Measurements from ENCODE around the gene PRPF40B.
"Not testable (repeated sequence)": the region's sequence is repeated elsewhere in the genome, so short reads cannot be mapped to it uniquely, and the experiment has no call there.

The PRPF40B gene

DNA sequence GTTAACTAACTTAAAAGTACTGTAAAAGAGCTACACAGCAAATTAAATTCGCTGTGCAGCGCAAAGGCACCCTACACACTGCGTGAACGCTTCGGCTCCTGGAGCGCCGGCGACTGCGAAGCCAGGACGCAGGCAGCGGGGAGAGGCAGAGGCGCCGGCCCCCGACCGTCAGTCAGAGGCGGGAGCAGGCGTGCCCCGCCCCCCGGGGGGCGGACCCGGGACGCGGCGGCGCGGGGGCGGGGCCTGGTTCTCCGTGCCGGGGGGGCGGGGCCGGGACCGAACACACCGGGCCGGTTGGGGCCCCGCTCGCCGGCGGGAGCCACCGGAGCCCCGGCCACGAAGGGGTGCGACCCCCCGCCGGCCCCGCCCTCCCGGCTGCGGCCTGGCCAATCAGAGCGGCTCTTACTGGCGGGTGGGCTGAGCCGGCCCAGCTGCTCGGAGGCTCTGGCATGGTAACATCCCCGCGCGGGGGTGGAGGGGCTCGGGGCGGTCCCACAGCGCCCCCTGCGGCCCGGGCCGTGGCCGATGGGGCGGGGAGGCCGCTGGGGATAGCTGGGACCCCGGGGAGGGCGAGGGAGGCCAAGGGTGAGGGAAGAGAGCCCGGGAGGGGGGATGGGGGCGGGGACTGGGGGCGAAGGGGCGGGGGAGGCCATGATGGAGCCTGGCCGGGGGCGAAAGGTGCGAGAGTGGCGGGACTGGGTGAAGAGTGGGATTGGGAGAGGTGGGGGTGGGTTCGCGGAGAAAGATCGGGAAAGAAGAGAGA lies at the start of gene PRPF40B:
PRPF40B (plus strand) TSS at position 420 of the 763 bp plus-strand sequence; CDS start at position 450, 30 bp downstream.
- peak; percentile 80 for DNase-seq

DNA sequence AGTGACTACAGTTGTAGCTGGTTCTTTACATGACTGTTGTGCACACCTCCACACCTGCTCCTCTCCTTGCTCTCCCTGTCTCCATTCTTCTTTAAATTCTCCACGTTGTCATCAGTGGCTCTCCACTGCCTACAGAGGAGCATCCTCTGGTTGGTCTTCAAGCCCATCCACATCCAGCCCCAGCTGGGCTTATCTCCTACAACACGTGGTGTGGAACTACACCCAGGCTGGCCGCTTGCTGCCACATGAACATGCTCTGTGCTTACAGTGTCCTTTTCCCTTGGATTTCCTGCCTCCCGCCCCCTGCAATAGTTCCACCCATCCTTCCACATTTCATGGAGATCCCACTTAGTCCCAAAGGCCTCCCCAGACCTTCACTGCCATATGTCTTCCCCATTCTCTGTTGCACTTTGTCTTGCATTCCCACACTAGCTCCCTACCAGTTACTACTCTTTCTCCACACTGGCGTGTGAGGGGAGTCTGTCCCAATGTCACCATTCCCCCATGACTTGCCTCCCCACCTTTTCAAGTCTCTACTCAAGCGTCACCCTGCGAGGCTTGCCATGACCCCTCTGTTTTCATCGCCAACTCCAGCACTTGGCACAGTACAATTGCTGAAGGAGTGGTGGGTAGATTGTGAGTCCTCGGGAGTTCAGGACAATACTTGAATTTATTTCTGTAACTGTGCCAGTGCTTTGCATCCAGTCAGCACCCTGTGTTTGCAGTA lies 45.6 kb upstream of the PRPF40B start:
- DNase-seq, result no peak

DNA sequence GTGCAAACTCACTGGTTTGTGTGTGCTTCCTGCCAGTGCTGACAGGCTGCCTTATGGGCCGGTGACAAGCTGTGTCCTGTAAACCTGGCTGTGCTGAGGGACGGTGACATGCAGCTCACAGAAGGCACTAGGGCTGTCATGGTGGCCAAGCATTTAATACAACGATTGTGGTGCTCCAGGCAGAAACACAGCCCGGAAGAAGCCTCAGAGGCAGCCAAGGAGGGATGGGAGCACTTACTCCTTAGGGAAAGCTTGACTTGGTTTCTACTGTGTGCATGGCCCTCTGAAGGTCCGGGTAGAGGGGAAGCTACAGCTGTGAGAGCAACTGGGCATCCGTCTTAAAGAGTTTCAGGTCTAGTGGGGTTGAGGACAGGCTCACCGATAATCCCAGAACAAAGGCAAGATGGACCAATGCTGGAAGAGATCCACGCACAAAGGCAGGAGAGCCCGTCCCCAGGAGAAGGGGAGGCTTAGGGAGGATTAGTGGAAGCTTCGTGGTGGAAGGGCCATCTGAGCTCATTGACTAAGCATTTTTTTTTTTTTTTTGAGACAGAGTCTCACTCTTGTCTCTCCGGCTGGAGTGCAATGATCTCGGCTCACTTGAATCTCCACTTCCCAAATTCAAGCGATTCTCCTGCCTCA lies 44.8 kb upstream of the PRPF40B start:
- DNase-seq, result no peak

DNA sequence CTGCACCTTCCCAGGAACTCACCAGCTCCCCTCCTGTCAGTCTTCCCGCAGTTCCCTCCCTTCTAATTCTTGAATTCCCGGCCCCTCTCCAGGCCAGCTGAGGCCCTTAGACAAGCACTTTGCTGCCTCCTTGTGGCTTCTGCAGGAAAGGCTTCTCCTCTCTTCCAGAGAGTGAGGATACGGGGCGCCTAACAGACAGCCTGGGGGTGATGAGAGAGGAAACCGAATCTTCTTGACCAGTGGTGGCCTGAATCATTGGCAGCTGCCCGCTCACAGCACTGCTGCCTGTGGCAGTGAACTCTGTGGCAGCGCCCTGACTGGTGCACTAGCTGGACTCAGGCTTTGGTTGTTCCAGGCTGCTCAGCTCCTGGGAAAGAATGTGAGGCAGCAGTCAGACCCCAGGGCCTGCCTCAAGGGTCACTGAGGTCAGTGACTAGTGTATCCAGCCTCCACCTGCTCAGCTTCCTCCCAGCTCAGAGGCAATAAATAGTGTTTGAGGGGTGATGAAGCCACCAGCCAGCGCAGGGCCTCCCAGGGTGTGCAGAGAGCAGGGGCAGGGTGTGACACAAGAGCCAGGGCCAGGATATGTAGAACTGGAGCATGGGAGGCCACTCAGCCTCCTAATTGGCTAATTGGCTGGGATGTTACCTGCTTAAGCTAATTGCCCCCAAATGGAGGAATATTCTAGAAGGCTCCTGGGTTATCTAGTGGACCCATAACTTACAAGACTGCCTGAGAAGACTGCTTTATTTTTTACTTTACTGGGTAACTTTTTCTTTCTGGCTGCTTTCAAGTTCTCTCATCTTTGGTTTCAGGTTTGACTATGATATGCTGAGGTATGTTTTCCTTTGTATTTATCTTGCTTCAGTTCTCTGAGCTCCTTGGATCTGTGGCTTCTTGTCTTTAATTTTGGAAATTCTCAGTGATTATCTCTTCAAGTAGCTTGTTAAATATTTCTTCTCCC lies 42.5 kb upstream of the PRPF40B start:
- peak; percentile 61 for DNase-seq

DNA sequence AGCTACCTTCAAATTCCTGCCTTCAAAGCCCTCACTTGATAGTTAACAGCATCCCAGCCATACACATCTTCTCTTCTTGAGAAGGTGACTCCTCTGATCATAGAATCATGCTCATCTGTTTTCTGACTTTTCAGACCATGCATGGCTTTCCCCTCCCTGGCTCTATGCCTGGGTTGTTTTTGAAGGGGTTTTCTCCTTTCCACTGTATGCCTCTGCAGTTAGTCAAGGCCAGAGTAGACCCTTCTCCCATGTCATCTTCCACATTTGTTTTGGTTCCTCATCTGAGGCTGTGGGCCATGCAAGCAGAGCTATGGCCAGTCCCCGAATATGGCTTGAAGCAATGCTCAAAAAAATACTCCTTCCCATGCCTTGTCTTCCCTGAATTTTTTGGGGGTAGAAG lies 41.2 kb upstream of the PRPF40B start:
- no peak for DNase-seq

DNA sequence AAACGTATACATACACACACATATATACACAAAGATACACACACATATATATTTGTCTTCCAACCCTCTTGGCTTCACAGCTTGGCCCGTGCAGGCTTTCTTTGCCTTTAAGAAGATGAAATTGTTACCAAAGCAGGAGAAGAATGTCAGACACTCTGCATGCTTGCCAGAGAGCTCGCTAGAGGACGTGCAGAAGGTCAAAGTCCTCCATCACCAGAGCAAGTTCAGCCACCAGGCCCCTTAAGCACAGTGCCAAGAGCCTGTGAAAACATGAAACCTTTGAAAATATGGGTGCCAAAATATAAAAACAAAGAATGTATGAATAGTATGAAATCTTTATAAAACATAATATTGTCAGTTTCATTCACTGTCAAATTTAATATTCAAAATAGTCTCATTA lies 40.5 kb upstream of the PRPF40B start:
- DNase-seq, result no peak

DNA sequence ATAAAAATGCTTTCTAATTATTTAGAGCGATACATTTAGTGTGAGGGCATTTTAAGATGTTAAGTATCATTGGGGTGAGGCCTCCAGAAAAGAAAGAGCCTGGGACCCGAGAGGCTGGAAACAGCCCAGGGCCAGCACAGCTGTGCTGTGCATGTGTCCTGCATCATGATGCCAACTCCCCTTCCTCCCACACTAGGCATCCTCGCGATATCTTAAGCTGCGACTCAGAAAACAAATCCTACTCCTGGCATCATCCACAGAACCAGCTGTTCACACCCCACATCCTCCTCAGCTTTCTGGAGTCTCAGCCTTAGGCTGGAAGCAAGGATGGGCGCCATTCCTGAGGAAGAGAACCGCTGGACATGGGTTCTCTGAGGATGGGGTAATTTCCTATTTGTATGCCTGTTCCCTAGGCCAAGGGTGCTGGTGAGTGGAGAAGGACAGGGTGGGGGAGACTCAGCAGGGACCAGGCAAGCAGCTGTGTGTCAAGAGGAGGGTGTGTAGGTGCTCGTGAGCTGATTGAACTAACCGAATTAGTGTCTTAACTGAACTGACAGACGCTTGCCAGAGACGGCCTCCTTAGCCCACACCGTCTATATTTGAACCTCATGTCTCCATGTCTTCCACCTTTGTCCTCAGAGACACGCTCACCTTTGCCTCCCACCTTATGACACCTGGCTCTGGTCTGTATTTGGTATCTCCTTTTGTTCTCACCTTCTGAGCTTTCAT lies 39.8 kb upstream of the PRPF40B start:
- DNase-seq, result no peak

DNA sequence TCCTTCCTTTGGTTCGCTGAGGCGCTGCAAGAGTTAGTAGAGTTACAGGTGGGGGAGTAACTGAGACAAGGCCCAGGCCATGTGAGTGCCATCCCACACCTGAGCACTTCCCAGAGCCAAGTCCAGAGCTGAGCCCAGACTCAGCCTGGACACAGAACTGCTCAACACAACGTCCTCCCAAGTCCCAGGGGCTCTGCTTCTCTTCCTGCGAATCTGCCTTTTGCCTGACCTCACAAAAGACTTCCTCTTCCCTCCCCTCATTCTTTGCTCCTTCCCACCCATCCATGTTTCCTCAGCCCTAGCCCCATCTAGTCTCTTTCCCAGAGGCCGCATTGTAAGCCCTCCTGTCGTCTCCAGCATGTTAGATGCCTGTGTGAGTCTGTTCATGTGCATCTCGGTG lies 38.8 kb upstream of the PRPF40B start:
- DNase-seq, result no peak

DNA sequence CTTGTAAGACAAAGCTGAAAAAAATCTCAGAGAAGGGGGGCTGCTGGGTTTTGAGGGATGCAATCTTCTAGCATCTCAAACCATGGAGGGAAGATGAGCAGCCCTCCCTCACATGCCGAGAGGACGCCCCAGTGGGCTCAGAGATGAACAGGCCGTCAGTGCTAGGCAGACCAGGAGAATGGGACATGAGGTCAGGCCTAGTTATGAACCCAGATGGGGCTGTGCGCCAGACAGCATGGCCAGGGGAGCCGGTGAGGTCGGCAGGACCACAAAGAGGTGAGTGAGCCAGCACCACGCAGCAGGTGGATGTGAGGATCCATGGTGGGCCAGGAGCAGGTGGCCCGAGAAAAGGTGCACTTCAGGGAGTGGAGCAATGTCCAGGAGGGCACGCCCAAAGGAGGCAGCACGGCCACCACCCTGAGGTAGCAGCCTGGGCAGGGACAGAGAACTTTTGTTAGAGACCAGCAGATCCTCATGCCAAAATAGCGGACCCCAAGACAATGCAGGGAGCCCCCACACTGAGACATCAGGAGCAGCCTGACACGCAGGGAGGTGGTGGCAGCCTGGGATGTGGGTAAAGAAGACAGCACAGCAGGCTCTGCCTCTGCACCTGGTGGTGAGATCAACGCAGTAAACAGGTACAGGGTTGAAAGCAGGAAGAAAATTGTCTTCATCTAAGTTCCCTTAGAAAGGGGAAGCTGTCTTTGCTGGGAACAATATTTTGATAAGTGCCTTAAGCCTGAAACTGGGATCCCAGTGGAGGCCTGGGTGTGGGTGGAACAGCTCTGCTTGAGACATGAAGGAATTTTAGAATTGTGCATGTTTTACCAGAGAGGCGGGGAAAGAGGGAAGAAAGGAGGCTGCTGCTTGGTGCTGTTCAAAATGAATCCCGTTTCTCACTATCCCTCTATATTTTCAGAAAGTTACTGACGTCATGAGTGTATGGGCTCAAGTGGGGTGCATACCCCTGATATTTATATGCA lies 37.6 kb upstream of the PRPF40B start:
- DNase-seq, result no peak

DNA sequence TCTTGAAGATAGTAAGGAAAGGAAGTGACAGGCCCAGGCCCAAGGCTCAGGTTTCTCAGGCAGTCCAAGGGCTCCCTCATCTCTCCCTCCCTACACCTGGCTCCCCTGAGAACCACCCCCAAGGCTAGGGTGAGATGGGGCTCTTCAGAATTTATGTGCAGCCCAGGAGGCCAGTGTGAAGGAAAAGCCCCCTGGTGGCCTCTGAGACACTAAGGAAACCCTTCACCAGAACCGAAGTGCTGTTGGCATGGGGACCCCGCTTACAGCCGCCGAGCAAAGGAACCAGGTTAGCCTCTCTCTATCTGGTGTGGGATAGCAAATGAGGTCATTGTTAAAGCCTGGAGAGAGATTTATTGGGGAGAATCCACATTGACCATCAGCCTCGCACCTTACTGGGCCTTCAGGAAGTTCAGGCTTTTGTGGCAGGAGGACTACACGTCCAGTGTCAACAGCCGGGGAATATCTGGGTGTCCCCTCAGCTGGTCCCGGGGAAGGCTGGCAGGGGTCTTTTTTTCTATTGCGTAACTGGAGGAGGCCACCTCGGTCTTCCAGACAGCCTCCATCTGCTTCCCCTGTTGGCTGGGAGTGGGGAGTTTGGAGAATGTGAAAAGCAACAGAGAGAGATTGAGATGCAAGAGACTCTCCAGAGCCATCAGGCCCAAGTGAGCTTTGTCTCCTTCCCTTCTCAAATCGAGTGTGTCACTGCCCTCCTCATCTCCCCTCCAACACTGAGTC lies 36.0 kb upstream of the PRPF40B start:
- no peak for DNase-seq

DNA sequence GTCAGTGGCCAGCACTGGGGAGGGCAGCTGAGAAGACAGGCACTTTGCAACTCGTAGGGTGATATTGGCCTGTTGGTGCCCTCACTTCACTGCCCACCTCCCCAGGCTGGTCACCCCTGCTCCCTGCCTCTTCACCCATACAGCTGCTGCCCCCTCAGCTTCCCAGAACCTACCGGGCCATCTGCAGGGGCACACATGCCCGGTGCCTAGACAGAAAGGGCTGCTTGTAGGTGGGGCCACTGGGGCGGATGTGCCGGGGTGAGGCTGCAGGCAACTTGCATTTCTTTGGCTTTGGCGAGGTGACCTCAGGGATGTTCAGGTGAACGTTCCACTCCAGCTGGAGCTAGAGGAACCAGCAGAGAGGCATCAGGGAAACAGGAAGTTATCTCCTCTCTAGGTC lies 35.1 kb upstream of the PRPF40B start:
- DNase-seq, result no peak

DNA sequence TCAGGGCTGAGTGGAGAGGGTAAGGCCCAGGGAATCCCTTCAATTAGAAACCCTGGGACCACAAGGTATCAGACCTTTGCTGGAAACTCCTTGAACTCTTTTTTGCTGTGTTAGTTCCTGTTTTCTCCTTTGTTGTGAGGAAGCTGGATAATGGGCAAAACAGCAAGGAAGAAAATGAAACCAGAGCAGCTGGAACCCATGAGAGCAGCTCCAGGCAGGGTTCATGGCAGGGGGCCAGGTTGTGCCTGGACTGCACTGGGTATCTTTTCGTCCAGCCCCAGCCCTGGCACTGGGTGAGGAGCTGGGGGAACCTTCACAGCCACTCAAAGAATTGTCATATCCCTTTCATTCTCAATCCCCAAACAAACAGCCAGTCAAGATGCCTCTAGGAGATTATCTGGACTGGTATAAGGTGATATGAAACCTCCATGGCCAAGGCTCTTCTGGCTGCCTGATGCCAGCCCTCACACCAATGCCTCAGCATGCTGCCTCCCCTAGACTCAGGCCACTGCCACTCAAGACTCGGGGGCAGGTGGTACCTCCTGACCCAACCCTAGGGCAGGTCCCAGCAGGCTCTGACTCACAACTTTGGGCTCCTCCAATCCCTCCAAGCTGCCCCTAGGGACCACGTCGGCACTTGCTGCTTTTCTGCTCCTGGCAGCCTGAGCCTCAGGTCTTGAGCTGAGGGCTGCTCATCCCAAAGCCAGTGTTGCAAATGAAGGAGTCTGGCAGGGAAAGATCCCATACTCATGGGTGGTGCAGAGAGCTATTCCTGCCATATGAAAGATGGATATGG lies 34.4 kb upstream of the PRPF40B start:
- no peak for DNase-seq

DNA sequence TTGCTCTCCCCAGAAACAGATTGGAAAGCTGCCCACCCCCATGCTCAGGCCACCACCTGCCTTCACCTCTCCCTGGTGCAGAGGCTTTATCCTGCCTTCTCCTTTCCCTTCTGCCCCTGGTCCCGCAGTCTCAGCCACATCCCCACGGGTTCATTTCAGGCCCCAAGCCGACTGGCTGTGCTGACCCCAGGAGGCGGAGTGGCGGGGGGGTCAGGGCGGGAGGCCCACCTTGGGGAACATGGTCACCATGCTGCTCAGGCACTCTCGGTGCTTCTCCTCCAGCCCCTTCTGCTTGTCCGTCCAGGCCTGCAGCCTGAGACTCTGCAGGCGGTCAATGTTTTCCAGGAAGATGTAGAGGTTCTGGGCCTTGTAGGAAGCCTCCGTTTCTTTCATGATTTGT lies 24.8 kb upstream of the PRPF40B start:
- no peak for DNase-seq

DNA sequence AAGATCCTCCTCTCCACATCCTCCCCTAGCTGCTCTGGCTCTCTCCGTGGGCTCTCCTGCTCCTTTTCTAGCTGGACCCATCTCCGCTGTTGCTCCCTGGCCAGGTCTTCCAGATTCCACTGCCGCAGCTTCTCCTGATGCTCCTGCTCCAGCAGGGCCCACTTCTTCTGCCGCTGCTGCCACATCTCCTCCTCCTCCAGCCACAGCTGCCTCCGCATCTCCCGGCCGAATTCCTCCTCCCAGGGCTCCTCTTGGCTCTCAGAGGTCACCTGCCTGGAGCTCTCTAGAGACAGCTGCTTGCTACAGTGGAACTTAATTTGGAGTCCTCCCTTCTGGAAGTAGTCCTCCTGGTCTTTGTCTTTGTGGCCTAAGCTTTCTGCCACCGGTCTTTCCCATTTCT lies 23.4 kb upstream of the PRPF40B start:
- no peak for DNase-seq

DNA sequence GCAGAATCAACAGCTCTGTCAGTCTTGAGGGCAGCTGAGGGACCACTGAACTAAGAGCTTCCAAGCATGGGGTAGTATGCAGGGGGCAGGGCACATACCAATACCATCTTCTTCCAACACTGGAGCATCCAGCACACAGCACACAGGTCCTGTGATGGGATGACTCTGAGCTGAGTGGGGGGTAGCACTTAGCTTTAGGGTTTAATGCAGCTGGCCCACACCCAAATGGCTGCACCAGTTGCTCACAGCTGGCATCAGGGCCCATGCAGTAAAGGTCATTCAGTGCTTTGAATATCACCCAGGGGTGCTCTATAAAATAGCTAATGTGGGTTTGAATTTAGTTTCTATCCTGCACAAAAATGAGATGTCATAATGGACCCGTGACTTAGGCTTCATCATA lies 19.6 kb upstream of the PRPF40B start:
- DNase-seq, result no peak

DNA sequence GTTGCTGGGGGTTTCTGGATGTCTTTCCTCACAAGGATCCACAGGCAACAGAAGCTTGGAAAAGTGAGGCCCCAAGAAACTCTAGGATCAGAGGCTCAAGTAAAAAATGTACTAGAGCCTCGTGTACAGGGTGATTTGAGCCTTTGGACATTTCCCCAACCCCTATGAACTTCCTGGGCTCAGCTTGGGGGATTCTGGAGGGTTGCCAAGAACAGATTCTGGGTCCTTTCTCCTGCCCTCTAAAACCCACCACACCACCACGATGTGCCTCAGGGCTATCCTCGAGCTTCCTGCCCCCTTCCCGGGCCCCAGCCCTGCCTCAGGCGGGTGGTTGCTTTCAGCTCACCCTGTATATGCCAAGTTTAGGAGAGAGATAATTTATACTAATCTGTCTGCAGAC lies 18.5 kb upstream of the PRPF40B start:
- no peak for DNase-seq

DNA sequence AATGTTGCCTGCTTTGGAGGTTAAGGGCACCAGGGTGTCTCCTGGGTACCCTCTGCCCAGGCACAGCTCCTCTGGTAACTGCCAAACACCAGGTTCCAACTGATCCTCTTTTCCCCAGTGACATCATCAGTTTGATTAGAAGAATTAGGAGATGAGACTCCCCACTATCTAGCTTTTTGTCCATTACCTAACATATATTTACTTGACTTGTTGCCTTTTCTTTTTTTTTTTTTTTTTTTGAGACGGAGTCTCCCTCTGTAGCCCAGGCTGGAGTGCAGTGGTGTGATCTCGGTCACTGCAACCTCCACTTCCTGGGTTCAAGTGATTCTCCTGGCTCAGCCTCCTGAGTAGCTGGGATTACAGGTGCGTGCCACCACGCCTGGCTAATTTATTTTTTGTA lies 17.8 kb upstream of the PRPF40B start, which contains the start of gene FAM186B:
FAM186B (minus strand) TSS at position 101 of the 400 bp plus-strand sequence. CDS start 162 bp downstream, outside the sequence.
- DNase-seq, result not testable (repeated sequence)

DNA sequence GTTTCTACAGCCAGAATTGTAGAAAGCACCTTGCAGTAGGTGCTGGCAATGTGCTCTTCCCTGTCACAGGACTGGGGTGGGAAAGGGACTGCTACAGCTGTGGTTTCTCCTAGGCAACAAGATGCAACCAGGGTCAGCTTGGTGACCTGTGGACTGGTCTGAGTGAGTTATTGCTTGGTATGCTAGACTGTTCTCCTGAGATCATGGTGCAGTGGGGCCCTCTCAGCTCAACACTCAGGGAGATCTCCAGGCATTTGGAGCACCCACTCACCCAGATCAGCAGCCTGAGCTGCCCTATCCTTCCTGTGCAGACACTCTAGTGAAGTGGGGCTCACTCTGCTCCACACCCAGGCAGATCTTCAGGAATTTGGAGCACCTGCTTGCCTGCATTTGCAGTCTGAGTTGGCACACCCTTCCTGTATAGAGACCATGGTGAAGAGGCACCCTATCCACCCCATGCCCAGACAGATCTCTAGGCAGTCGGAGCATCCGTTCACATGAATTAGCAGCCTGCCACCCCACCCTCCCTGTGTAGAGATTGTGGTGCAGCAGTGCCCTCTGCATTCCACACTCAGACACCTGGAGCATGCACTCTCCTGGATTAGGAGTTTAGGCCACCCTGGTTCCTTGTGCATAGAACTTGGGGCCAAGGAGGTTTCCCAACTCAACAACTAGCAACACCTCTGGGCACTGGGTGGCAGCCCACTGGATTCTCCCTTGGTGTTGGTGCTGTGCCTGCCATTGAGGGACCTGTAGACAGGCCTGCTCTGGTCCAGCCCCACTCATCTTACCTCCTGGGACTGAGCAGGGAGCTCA lies 14.1 kb upstream of the PRPF40B start:
- DNase-seq, result no peak
